KG1 (cell line): ENCODE measurements around the gene CLIC3.
"Not testable (repeated sequence)": the region's sequence is repeated elsewhere in the genome, so short reads cannot be mapped to it uniquely, and the experiment has no call there.

Experiments used
- DNase-seq: peaks from one replicate; lab custom pipeline; 2025; lab: John Stamatoyannopoulos, UW

CLIC3 gene

GRCh38 chr9:136996361-136997292 lies at the start of gene CLIC3:
CLIC3 (minus strand) TSS chr9:136996568; CDS start chr9:136996543, 25 bp downstream.
- no peak for DNase-seq

GRCh38 chr9:137045294-137046087 lies 49.1 kb upstream of the CLIC3 start:
- DNase-seq: peak; percentile 26

- no peak for DNase-seq
Measured at GRCh38 chr9:137044502-137045177, 48.3 kb upstream of the CLIC3 start.

- no peak for DNase-seq
Measured at GRCh38 chr9:137044037-137044436, 47.7 kb upstream of the CLIC3 start.

GRCh38 chr9:137042751-137043727 lies 46.7 kb upstream of the CLIC3 start:
- no peak for DNase-seq

GRCh38 chr9:137041124-137041523 lies 44.8 kb upstream of the CLIC3 start:
- DNase-seq: no peak

- no peak for DNase-seq
Measured at GRCh38 chr9:137040568-137040967, 44.2 kb upstream of the CLIC3 start.

GRCh38 chr9:137039611-137040366 lies 43.4 kb upstream of the CLIC3 start:
- no peak for DNase-seq

- no peak for DNase-seq
Measured at GRCh38 chr9:137038916-137039315, 42.5 kb upstream of the CLIC3 start.

GRCh38 chr9:137037483-137037882 lies 41.1 kb upstream of the CLIC3 start:
- no peak for DNase-seq

GRCh38 chr9:137037035-137037434 lies 40.7 kb upstream of the CLIC3 start:
- DNase-seq: no peak

- no peak for DNase-seq
Measured at GRCh38 chr9:137035937-137036336, 39.6 kb upstream of the CLIC3 start.

GRCh38 chr9:137035507-137035834 lies 39.1 kb upstream of the CLIC3 start:
- DNase-seq: no peak

GRCh38 chr9:137034709-137035506 lies 38.5 kb upstream of the CLIC3 start:
- DNase-seq: peak; percentile 88

- peak; percentile 46 for DNase-seq
Measured at GRCh38 chr9:137034039-137034708, 37.8 kb upstream of the CLIC3 start.

- DNase-seq: not testable (repeated sequence)
Measured at GRCh38 chr9:137033481-137033880, 37.1 kb upstream of the CLIC3 start.

- no peak for DNase-seq
Measured at GRCh38 chr9:137032858-137033257, 36.5 kb upstream of the CLIC3 start.

GRCh38 chr9:137031904-137032640 lies 35.7 kb upstream of the CLIC3 start, which contains the start of gene FUT7:
FUT7 (minus strand) TSS chr9:137032088; CDS start chr9:137031991, 97 bp downstream.
- DNase-seq: no peak
